CD4-positive, alpha-beta T cell (primary cell): ENCODE data around the gene SNX17. TPM values are rescaled to one million over a fixed set of nuclear protein-coding genes. Genes with fewer than 3 reads are reported as not detected.

Source experiments
- ATAC-seq: fragments of 200-7000 bp; cut with Tn5 transposase; one replicate; pipeline ENCODE4 v1.10.0; 2022; ENCODE audit warnings: mild to moderate bottlenecking; ENCODE audit not compliant: poor library complexity
- CTCF ChIA-PET: fragments of 350-600 bp; sonication (Branson Sonifier 250); formaldehyde crosslinking; loops from one replicate; lab custom pipeline; 2021; ENCODE audit warnings: antibody characterized with exemption, inconsistent platforms; lab: Charles Lee
- POLR2A ChIA-PET: fragments of 350-600 bp; sonication (Branson Sonifier 250); formaldehyde crosslinking; loops from one replicate; lab custom pipeline; 2021; ENCODE audit warnings: antibody characterized with exemption, inconsistent platforms; lab: Charles Lee
- DNase-seq, 14 experiments: peaks; one replicate each; pipeline ENCODE4 v3.0.0-alpha.2; 2013 to 2020; ENCODE audit warnings: mixed read lengths in 2 of 14
- H3K27ac ChIP-seq, 2 donors: one replicate each; pipeline versions ENCODE4 v1.5.1 to v1.7.0; 2013; ENCODE audit warnings: low read length in 2 of 2, low read depth in 1 of 2, mild to moderate bottlenecking in 1 of 2
- H3K27me3 ChIP-seq, 2 experiments: 1 replicate in 1 of 2; 2 replicates in 1 of 2; pipeline versions ENCODE4 v1.6.1 to v1.7.0; 2013; ENCODE audit warnings: low read length in 2 of 2, control low read depth in 1 of 2, mild to moderate bottlenecking in 1 of 2, moderate library complexity in 1 of 2; ENCODE audit not compliant: insufficient read depth in 2 of 2, control insufficient read depth in 1 of 2
- H3K36me3 ChIP-seq: one replicate; pipeline ENCODE4 v1.6.1; 2013; ENCODE audit warnings: low read length, control low read depth; ENCODE audit not compliant: insufficient read depth
- H3K4me1 ChIP-seq: one replicate; pipeline ENCODE4 v1.6.1; 2013; ENCODE audit warnings: low read length, control low read depth; ENCODE audit not compliant: insufficient read depth
- H3K4me3 ChIP-seq: one replicate; pipeline ENCODE4 v1.5.1; 2013; ENCODE audit warnings: mild to moderate bottlenecking, low read length, moderate library complexity
- H3K9me3 ChIP-seq, 2 experiments: 1 replicate in 1 of 2; 2 replicates in 1 of 2; pipeline versions ENCODE4 v1.6.1 to v1.7.0; 2013; ENCODE audit warnings: low read length in 2 of 2, mild to moderate bottlenecking in 2 of 2, control low read depth in 1 of 2, moderate library complexity in 1 of 2; ENCODE audit not compliant: control insufficient read depth in 1 of 2, insufficient read depth in 1 of 2
- H3K27ac Mint-ChIP-seq: one replicate; pipeline ENCODE4 v1.8.0; 2020; ENCODE audit warnings: mixed read lengths
- H3K27me3 Mint-ChIP-seq: one replicate; pipeline ENCODE4 v1.8.0; 2021; ENCODE audit warnings: mixed read lengths
- H3K36me3 Mint-ChIP-seq: one replicate; pipeline ENCODE4 v1.8.0; 2021; ENCODE audit warnings: low read depth, mixed read lengths
- H3K4me1 Mint-ChIP-seq: one replicate; pipeline ENCODE4 v1.8.0; 2021; ENCODE audit warnings: low read depth, mixed read lengths
- H3K4me3 Mint-ChIP-seq: one replicate; pipeline ENCODE4 v1.8.0; 2020; ENCODE audit warnings: mild to moderate bottlenecking, mixed read lengths
- H3K9me3 Mint-ChIP-seq: one replicate; pipeline ENCODE4 v1.8.0; 2020; ENCODE audit warnings: mixed read lengths
- CTCF ChIP-seq: fragments of 200-600 bp; IDR thresholded peaks from one replicate; pipeline ENCODE4 v1.8.0; 2022; ENCODE audit warnings: antibody characterized with exemption, mild to moderate bottlenecking
- intact Hi-C, 2 experiments: fragments of 100-400 bp; cut with DNase I in 1 of 2; cut with micrococcal nuclease in 1 of 2; formaldehyde crosslinking; loops; one replicate each; pipeline versions ENCODE4 v1.15.1 to v1.9.0; 2023 to 2025; cut with DNase I, micrococcal nuclease
- total RNA-seq, 174 experiments: library from RNA in 2 of 174; stranded (reverse) in 2 of 174; gene quantifications; one replicate each; pipeline ENCODE4 v1.2.3 and lab custom pipeline; 2021 to 2026

The SNX17 gene
- total RNA-seq, 2 experiments from 2014 or later, result 66.3 to 67.9 TPM

DNA sequence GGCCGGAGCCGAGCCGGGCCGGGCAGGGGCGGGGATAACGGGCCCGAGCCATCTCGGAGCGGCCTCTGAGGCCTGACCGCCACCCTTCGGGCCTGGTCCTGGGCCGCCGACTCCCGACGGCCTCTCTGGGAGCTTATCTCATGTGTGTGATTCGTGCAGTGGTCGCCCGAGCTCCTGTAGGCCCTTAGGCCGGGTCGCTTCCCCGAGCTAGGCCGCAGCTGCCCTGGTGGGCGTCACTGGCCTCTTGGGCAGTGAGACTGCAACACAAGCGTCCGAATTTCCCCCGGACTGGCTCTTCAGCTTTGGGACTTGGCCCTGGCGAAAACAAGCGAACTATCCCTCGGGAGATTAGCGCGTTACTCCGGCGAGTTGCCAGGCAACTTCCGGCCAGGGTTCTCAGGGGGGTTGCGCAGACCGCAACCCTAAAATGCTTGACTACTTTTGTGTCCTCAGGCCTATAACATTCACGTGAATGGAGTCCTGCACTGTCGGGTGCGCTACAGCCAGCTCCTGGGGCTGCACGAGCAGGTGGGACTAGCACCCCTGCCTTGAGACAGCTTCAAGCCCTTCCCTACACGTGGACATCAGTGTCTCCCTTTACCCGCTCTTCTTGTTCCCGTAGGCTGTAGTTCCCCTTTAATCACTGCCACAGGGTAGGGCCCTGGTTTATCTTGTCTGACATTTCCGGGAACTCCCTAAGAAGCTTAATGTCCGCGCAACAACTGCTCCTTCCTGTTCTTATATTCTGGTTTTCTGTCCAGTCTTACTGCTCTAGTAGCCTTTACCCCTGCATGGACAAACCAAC, 602 bp downstream of the SNX17 start:
- H3K36me3 Mint-ChIP-seq, result peaks cover 82% of the 10 kb centered on the region

DNA sequence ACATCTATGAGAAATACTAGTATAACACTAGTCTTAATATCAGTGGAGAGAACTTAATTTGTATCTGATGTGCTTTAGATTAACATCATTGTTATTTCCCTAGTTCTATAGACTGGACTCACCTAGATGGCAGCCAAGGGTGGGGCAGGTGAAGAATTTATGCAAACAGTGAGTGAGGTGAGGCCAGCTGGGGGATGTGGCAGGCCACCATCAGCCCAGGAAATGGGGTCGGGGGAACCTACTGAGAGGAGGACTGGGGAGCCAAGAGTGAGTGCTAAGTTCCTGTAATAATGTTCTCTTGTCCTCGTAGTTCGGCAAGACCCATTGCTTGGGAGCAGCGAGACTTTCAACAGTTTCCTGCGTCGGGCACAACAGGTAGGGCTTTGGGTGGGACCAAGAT, 2.5 kb downstream of the SNX17 start:
- CTCF ChIA-PET, result interaction anchor here (1.9 kb wide), 1 partner anchor 57 kb away, joined by 8 read pairs; no protein-coding TSS in a partner anchor
- TF ChIP-seq CTCF, result no peak
- H3K27ac Mint-ChIP-seq, result peak overlapping the region; percentile 83
- no peaks in the 10 kb centered on the region for H3K27me3 Mint-ChIP-seq
- H3K9me3 ChIP-seq, result no peaks in the 10 kb centered on the region
- ATAC-seq (no peak), DNase-seq (no peak)
- H3K4me1 Mint-ChIP-seq, result peaks cover 42% of the 10 kb centered on the region
- H3K36me3 Mint-ChIP-seq, result peaks cover 84% of the 10 kb centered on the region
- no peaks in the 10 kb centered on the region for H3K27me3 ChIP-seq
- H3K36me3 ChIP-seq, result peaks cover 62% of the 10 kb centered on the region
- H3K4me1 ChIP-seq, result peaks cover 46% of the 10 kb centered on the region
- no peak overlapping the region for H3K27ac ChIP-seq
- intact Hi-C loops, result loop anchor here (5.0 kb wide), 4 partner anchors 54 to 286 kb away; partner anchors contain the start of genes ATRAID (in 1 of the 2), IFT172 (in 1 of the 2), KHK (in 1 of the 2) and NRBP1 (in 1 of the 2)
- H3K4me3 ChIP-seq, result no peak overlapping the region
- peak overlapping the region; percentile 84 for H3K4me3 Mint-ChIP-seq
- POLR2A ChIA-PET, result interaction anchor here (2.6 to 5.9 kb wide), 2 partner anchors 16 to 56 kb away, joined by 14 to 45 read pairs; partner anchors contain the start of genes GTF3C2 and NRBP1
- H3K9me3 Mint-ChIP-seq, result no peaks in the 10 kb centered on the region

More for the DNA sequence above, 602 bp downstream of the SNX17 start:
- Mint-ChIP-seq H3K4me3 (peak overlapping the region; percentile 96), H3K27me3 (no peaks in the 10 kb centered on the region), H3K9me3 (no peaks in the 10 kb centered on the region), H3K4me1 (peaks cover 42% of the 10 kb centered on the region), H3K27ac (peak overlapping the region; percentile 83)
- Histone ChIP-seq H3K4me3 (peak overlapping the region; percentile 71), H3K4me1 (peaks cover 46% of the 10 kb centered on the region), H3K27me3 (no peaks in the 10 kb centered on the region), H3K36me3 (peaks cover 63% of the 10 kb centered on the region), H3K9me3 (no peaks in the 10 kb centered on the region), H3K27ac (peak overlapping the region; percentile 86 to 88)
- ChIA-PET CTCF (interaction anchor here (1.0 to 1.9 kb wide), 3 partner anchors 38 to 59 kb away, joined by 3 to 8 read pairs (median 3); partner anchors contain the start of genes MPV17 and PPM1G), POLR2A (interaction anchor here (0.6 to 5.9 kb wide), 8 partner anchors 9 to 320 kb away, joined by 3 to 45 read pairs (median 10); partner anchors contain the start of genes AGBL5, CCDC121, GPN1 and GTF3C2)
- intact Hi-C loops, result loop anchor here (1.0 to 5.0 kb wide), 8 partner anchors 9 to 284 kb away; partner anchors contain the start of genes GTF3C2 (in 2 of the 2), PPM1G (in 2 of the 2), ATRAID (in 1 of the 2) and IFT172 (in 1 of the 2)
- DNase-seq (peak in 6 of 14 experiments; percentile 14 to 72 (median 40)), ATAC-seq (peak; percentile 0)
- no peak for TF ChIP-seq CTCF

DNA sequence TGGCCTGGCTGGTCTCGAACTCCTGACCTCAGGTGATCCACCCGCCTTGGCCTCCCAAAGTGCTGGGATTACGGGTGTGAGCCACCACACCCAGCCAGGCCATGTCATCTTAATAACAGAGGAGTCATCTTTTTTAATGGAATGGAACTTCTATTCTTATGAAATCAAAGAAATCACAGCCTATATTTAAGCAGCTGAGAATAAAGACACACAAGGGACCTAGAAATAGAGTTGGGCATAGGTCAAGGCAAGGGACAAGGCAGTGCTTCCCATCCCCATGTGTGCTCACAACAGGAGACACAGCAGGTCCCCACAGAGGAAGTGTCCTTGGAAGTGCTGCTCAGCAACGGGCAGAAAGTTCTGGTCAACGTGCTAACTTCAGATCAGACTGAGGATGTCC, 3.2 kb downstream of the SNX17 start:
- no peaks in the 10 kb centered on the region for H3K9me3 Mint-ChIP-seq
- Histone ChIP-seq H3K27ac (no peak overlapping the region), H3K4me3 (no peak overlapping the region), H3K27me3 (no peaks in the 10 kb centered on the region), H3K9me3 (no peaks in the 10 kb centered on the region), H3K4me1 (peaks cover 43% of the 10 kb centered on the region), H3K36me3 (peaks cover 55% of the 10 kb centered on the region)
- peaks cover 78% of the 10 kb centered on the region for H3K36me3 Mint-ChIP-seq
- DNase-seq (no peak), ATAC-seq (no peak)
- H3K4me1 Mint-ChIP-seq, result peaks cover 37% of the 10 kb centered on the region
- intact Hi-C loops, result loop anchor here (5.0 kb wide), 4 partner anchors 54 to 286 kb away; partner anchors contain the start of genes ATRAID (in 1 of the 2), IFT172 (in 1 of the 2), KHK (in 1 of the 2) and NRBP1 (in 1 of the 2)
- H3K27me3 Mint-ChIP-seq, result no peaks in the 10 kb centered on the region
- TF ChIP-seq CTCF, result no peak
- POLR2A ChIA-PET, result no interaction called here
- H3K4me3 Mint-ChIP-seq, result peak overlapping the region; percentile 51
- H3K27ac Mint-ChIP-seq, result no peak overlapping the region
- CTCF ChIA-PET, result no interaction called here
